ENCODE results near the gene NFATC3.

Gene NFATC3

DNA sequence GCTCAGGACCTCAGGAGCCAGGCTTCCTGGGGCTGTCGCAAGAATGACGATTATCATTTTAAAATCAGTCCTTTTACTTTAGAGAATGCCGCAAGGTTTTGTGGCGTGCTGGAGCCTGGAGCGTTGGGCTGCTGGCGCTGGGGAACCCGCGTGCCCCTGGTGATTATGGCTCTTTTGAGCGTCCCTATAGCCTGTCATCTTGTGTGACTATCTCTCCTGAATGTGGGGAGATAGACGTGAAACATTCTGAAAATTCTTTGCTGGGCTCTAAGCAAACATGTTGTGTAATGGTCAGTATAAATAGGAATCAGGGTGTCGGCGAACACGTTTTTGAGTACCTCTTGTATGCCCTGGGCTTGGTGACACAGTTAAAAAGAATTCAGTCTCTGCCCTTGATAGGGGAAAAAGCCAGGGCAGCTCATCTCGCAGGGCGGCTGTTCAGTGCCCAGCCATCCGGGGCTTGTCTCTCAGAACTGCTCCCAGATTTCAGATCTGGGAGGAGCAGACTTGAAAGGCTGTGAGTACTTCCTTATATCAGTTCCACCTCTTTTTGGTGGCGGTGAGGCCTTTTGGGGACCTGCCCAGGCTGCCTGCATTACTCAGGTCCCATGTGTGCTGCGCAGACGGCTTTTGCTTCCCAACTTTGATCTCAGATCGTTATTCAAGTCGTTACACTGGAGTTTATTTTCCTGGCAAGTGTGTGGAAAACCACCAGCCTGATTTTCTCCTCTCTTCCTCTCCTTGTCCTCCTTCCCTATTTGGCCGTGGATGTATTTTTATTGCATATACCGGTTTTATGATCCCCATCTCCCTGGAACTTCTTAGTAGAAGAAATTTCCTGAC lies 180.1 kb downstream of the NFATC3 start:
- no peak for TF ChIP-seq CTCF (conservative IDR thresholded peaks at IDR 0.05; ENCODE audit: low read depth, low read length)
- H3K4me3 ChIP-seq (ENCODE audit: low read depth, low read length), result peak overlapping the region; percentile 94
- DNase-seq (ENCODE audit: low read depth), result peak; percentile 61

GRCh38 chr16:68267612-68268405 lies 182.6 kb downstream of the NFATC3 start:
- no peak overlapping the region for H3K4me3 ChIP-seq (ENCODE audit: low read depth, low read length)
- no peak for TF ChIP-seq CTCF (conservative IDR thresholded peaks at IDR 0.05; ENCODE audit: low read depth, low read length)
- peak; percentile 28 for DNase-seq (ENCODE audit: low read depth)

DNA sequence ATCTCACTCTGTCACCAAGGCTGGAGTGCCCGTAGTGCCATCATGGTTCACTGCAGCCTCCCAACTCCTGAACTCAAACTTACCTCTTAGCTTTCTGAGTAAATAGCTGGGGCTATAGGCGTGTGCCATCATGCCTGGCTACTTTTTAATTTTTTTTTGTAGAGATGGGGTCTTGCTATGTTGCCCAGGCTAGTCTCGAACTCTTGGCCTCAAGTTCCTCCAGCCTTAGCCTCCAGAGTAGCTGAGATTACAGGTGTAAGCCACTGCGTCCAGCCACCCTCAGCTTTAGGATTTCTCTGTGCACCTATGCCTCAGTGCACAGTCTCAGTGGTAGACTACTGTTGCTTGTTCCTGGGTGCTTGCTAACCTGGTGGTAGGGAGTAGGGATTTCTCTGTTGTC lies 184.6 kb downstream of the NFATC3 start:
- no peak for TF ChIP-seq CTCF (conservative IDR thresholded peaks at IDR 0.05; ENCODE audit: low read depth, low read length)
- H3K4me3 ChIP-seq (ENCODE audit: low read depth, low read length), result no peak overlapping the region
- DNase-seq (ENCODE audit: low read depth), result no peak

DNA sequence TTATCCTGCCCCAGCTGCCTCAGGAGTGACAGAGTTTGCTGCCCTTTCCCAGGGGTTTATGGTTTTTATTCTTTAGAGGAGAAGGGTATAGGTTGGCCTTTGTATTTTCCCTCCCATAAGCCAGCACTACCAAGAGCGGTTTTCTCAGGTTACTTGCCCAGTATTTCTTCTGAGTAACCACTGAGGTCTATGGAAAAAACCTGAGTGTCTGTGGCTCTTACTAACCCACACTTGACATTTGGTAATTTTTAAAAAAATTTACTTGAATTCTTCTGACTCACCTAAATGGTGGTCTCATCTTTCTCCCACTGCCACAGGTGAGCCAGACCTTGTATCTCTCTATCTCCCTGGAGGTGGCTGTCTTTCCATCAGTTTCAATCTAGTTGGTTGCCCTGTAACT lies 185.2 kb downstream of the NFATC3 start:
- no peak overlapping the region for H3K4me3 ChIP-seq (ENCODE audit: low read depth, low read length)
- no peak for TF ChIP-seq CTCF (conservative IDR thresholded peaks at IDR 0.05; ENCODE audit: low read depth, low read length)
- DNase-seq (ENCODE audit: low read depth), result no peak

- no peak for TF ChIP-seq CTCF (conservative IDR thresholded peaks at IDR 0.05; ENCODE audit: low read depth, low read length)
- H3K4me3 ChIP-seq (ENCODE audit: low read depth, low read length), result no peak overlapping the region
- DNase-seq (ENCODE audit: low read depth), result no peak
These were observed 187.5 kb downstream of the NFATC3 start for GRCh38 chr16:68272507-68273209.

GRCh38 chr16:68273459-68273858 lies 188.3 kb downstream of the NFATC3 start:
- DNase-seq (ENCODE audit: low read depth), result no peak
- TF ChIP-seq CTCF (conservative IDR thresholded peaks at IDR 0.05; ENCODE audit: low read depth, low read length), result no peak
- no peak overlapping the region for H3K4me3 ChIP-seq (ENCODE audit: low read depth, low read length)
